ENCODE measurements around the gene IFNGR2.
A peak's percentile ranks its signal among the peaks of the same experiment; 100 is the strongest.
"Not testable (repeated sequence)": the region's sequence is repeated elsewhere in the genome, so short reads cannot be mapped to it uniquely, and the experiment has no call there.

Gene IFNGR2

GRCh38 chr21:33374080-33374449, 29.1 kb upstream of the IFNGR2 start:
- Histone ChIP-seq H3K9me3 (ENCODE audit: severe bottlenecking) (peaks cover 3% of the 10 kb centered on the region), H3K27me3 (ENCODE audit: insufficient read depth, low read depth, severe bottlenecking) (no peaks in the 10 kb centered on the region), H3K27ac (no peak overlapping the region), H3K4me3 (ENCODE audit: low read depth, low read length) (no peak overlapping the region), H3K36me3 (no peaks in the 10 kb centered on the region)
- no peak for DNase-seq
- no peak for TF ChIP-seq CTCF (IDR thresholded peaks at IDR 0.05; ENCODE audit: low read depth, low read length)

GRCh38 chr21:33374450-33375096, 28.6 kb upstream of the IFNGR2 start:
- Histone ChIP-seq H3K27me3 (ENCODE audit: insufficient read depth, low read depth, severe bottlenecking) (no peaks in the 10 kb centered on the region), H3K36me3 (no peaks in the 10 kb centered on the region), H3K9me3 (ENCODE audit: severe bottlenecking) (peaks cover 3% of the 10 kb centered on the region), H3K27ac (no peak overlapping the region), H3K4me3 (ENCODE audit: low read depth, low read length) (no peak overlapping the region)
- peak; percentile 69 for TF ChIP-seq CTCF (IDR thresholded peaks at IDR 0.05; ENCODE audit: low read depth, low read length)
- peak; percentile 55 for DNase-seq

GRCh38 chr21:33375101-33375644, 28.0 kb upstream of the IFNGR2 start:
- TF ChIP-seq CTCF (IDR thresholded peaks at IDR 0.05; ENCODE audit: low read depth, low read length), result no peak
- Histone ChIP-seq H3K9me3 (ENCODE audit: severe bottlenecking) (peaks cover 3% of the 10 kb centered on the region), H3K27me3 (ENCODE audit: insufficient read depth, low read depth, severe bottlenecking) (no peaks in the 10 kb centered on the region), H3K4me3 (ENCODE audit: low read depth, low read length) (no peak overlapping the region), H3K27ac (no peak overlapping the region), H3K36me3 (no peaks in the 10 kb centered on the region)
- DNase-seq, result no peak

- DNase-seq, result no peak
- Histone ChIP-seq H3K27ac (no peak overlapping the region), H3K4me3 (ENCODE audit: low read depth, low read length) (no peak overlapping the region), H3K9me3 (ENCODE audit: severe bottlenecking) (no peaks in the 10 kb centered on the region), H3K36me3 (no peaks in the 10 kb centered on the region), H3K27me3 (ENCODE audit: insufficient read depth, low read depth, severe bottlenecking) (no peaks in the 10 kb centered on the region)
- no peak for TF ChIP-seq CTCF (IDR thresholded peaks at IDR 0.05; ENCODE audit: low read depth, low read length)
These were observed 25.8 kb upstream of the IFNGR2 start for GRCh38 chr21:33377221-33377920.

GRCh38 chr21:33378081-33378480, 25.1 kb upstream of the IFNGR2 start:
- Histone ChIP-seq H3K27ac (no peak overlapping the region), H3K9me3 (ENCODE audit: severe bottlenecking) (no peaks in the 10 kb centered on the region), H3K4me3 (ENCODE audit: low read depth, low read length) (no peak overlapping the region), H3K27me3 (ENCODE audit: insufficient read depth, low read depth, severe bottlenecking) (no peaks in the 10 kb centered on the region), H3K36me3 (no peaks in the 10 kb centered on the region)
- no peak for TF ChIP-seq CTCF (IDR thresholded peaks at IDR 0.05; ENCODE audit: low read depth, low read length)
- no peak for DNase-seq

- H3K27ac ChIP-seq; H3K9me3 ChIP-seq (ENCODE audit: severe bottlenecking); H3K4me3 ChIP-seq (ENCODE audit: low read depth, low read length); H3K27me3 ChIP-seq (ENCODE audit: insufficient read depth, low read depth, severe bottlenecking); H3K36me3 ChIP-seq: not testable (repeated sequence)
- peak; percentile 46 for DNase-seq
These were observed 23.3 kb upstream of the IFNGR2 start for GRCh38 chr21:33379934-33380333.

Data from WERI-Rb-1 (cell line).